ENCODE results near the gene TMEM132A. TPM values are rescaled to one million over a fixed set of nuclear protein-coding genes. Genes with fewer than 3 reads are reported as not detected.
"Not testable (repeated sequence)": the region's sequence is repeated elsewhere in the genome, so short reads cannot be mapped to it uniquely, and the experiment has no call there.

TMEM132A gene
- total RNA-seq, 1 experiment from 2014 or later, result 41.1 TPM

- DNase-seq (ENCODE audit: low read depth), result peak; percentile 37
Observed at GRCh38 chr11:60905551-60906113, 18.6 kb upstream of the TMEM132A start.

GRCh38 chr11:60906132-60906972 lies 17.9 kb upstream of the TMEM132A start, which contains the start of gene PRPF19:
Gene PRPF19 (minus strand): TSS chr11:60906585. CDS start chr11:60906382, 203 bp downstream.
- DNase-seq (ENCODE audit: low read depth), result peak; percentile 95

DNA sequence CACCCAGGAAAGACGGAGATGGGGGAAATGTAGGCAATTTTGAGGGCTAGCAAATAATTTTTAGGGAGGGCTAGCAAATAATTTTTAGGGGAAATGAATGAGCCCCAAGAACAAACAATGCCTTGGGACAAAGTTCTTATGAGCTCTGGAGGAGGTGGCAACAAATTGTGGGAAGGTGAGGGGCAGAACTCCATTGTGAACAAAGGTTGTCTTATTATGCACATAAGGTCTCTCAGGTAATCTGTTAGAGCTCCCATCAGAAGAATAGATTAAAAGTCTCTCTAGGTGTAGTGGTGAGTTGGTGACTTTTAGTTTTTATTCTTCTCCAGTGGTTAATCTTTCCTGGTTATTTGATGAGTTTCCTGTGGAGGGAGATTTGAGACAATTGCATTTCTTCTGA lies 15.5 kb upstream of the TMEM132A start:
- no peak for DNase-seq (ENCODE audit: low read depth)

GRCh38 chr11:60909680-60910280 lies 14.5 kb upstream of the TMEM132A start:
- DNase-seq (ENCODE audit: low read depth), result not testable (repeated sequence)

DNA sequence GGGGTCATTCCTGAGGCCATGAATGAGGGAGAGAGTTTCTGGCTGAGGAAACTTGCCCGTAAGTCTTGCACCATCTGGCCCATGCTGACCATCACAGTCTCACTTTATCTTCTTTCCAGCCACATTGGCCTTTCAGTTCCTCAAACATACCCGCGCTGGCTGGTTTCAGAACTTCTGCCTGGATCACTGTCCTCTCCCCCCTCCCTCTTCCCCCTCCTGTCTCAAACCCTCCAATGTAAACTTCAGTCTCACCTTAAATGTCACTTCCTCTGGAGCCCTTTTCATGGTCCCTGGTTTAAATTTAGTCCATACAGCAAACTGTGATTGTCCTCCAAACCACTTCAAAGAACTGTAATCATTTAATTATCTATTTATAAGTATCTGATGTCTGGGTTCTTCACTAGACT lies 14.0 kb upstream of the TMEM132A start:
- no peak for DNase-seq (ENCODE audit: low read depth)

DNA sequence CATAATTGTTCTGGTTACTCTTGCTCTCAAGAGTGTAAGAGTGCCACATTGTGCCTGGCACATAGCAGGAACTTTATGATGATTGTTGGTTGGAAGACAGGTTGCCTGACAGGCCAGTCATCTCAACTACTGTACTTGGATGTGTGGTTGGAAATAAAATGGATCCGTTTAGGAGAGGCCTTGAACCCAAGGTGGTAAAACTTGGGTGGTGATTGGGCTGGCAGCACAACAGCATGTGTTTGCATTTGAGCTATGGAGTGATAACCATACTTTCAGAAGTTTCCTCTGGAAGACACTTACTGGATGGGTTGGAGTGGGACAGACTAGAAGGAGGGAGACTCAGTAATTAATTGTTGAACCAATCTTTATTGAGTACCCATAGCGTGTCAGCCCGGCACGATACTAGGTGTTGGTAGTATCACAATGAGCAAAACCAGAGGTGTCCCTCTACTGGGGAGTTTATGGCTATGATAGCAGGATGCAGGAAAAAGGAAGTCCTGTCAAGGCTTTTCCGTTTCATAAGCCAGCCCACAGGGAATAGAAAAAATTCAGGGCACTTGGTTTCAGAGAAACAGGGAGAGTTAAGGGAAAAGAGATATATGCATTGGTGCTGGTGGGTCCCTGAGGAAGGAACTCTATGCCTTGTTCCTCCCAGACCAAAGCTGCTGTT lies 13.4 kb upstream of the TMEM132A start:
- no peak for DNase-seq (ENCODE audit: low read depth)

DNA sequence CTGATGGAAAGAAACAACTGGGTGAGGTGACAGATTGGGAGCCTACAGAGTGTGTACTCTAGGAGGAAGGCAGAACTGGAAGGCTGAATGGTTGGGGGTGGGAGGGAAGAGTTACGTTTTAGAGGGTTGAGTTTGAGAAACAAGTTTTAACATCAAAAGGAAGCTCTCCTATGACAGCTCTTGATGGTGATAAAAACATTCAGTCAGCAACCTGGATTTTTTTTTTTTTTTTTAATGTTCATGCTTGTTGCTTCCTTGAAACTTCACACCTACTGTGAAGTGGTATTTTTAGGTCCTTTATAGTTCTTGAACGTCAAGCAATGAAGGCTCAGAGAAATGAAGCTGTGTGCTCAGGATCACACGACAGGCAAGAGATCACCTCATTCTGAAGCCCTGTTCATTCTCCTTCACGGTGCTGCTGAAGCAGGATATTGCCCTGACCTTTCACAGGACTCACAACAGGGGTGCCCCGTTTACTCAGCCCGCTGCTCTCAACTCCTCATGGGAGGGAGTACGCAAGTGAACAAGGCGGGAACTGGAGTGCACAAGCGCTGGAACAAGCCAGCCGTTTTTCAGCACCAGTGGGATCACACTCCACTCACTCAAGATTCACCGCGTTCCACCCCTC lies 11.9 kb upstream of the TMEM132A start:
- DNase-seq (ENCODE audit: low read depth), result no peak

DNA sequence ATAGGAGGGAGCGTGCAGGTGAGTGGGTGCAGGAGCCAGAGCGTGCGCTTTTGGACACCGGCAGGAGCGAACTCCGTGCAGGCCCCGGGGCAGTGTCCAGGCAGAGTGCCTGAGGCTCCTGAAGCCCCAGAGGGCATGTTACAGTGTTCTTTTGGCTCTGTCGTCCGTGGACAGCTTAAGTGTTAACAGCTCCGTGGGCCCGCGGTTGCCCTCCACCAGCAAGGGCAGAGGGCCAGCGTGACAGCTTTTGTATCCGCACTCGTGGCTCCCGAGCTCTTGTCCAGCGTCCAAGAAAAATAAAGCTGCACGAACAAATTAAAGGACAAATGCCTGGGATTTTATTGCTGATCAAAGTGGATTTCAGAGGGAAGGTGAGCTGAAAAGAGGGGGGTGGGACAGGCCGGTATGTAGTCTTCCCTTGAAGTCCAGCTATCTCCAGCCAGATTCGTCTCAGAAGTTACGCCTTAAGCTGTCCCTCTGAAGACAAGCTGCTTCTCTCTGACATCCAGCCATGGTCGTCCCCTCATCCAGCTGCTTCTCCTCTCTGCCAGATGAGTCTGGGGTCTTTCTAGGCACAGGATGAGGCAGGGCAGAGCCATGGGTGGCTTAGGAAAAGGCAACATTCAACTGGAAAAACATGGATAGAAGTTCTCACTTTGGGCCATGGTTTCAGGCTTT lies 11.3 kb upstream of the TMEM132A start:
- DNase-seq (ENCODE audit: low read depth), result no peak

DNA sequence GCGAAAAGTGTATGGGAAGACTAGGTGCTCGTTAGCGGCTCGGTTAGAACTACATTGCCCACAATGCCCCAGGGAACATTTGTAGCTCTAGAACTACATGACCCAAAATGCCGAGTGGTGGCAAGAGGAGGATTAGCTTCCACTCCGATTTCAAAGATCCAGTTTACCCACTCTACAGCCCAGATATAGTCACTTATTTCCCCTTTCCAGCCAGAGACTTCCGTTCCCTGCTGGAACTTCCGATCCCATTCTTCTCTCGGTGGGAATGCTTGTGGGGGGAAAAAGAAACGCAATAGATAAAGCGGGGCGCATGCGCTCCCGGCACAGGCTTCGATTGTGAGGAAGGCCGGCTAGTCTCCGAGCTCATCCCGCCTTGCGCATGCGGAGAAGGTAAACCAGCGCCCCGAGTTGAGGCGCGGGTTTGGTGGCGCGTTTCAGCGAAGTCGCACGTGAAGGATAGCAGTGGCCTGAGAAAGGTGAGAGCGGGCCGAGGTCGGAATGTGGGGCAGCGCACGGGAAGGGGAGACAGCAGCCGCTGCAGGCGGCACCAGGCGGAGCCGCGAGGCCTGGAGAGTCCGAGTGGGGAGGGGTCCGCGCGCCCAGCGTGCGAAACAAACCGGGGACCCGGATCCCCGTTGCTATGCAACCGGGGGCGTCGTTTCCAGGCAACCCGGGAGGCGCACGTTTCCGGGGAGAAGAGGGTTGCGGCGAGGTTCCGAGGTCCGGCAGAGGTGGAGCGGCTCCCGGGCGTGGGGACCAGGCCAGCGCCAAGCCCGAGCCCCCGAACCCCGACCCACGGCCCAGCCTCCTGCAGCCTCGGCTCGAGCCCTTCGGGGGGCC lies 10.2 kb upstream of the TMEM132A start, which contains the start of gene TMEM109:
TSS of gene TMEM109 (plus strand) at position 366 of the 840 bp plus-strand sequence. CDS start 5,536 bp downstream, outside the sequence.
- DNase-seq (ENCODE audit: low read depth), result peak; percentile 90

GRCh38 chr11:60914633-60915247 lies 9.5 kb upstream of the TMEM132A start:
- DNase-seq (ENCODE audit: low read depth), result peak; percentile 80

GRCh38 chr11:60915248-60915914 lies 8.9 kb upstream of the TMEM132A start:
- DNase-seq (ENCODE audit: low read depth), result peak; percentile 72

GRCh38 chr11:60916669-60917206 lies 7.5 kb upstream of the TMEM132A start:
- no peak for DNase-seq (ENCODE audit: low read depth)

- DNase-seq (ENCODE audit: low read depth), result no peak
Observed at GRCh38 chr11:60917267-60917666, 7.0 kb upstream of the TMEM132A start.

DNA sequence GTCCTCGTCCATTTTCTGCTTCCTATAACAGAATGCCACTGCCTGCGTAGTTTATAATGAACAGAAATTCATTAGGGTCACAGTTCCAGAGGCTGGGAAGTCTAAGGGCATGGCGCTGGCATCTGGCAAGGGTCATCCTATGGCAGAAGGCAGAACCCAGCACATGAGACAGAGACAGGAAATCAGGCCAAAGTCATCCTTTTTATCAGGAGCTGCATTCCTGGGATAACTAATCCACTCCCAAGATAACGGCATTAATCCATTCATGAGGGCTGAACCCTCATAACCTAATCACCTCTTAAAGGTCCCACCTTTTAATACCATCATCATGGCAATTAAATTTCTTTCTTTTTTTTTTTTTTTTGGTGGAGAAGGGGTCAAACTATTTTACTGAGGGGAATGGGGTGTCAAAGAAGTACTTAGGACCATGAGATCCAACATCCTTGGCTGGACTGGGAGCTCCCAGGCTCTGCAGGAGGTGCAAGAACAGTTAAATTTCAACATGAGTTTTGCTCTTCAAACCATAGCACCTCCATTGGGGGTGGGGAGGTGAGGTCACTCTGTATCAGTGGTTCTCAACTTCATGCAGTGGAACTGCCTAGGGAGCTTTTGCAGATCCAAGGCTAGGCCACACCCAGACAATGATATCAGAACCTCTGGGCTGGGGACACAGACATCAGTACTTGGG lies 5.9 kb upstream of the TMEM132A start:
- no peak for DNase-seq (ENCODE audit: low read depth)

DNA sequence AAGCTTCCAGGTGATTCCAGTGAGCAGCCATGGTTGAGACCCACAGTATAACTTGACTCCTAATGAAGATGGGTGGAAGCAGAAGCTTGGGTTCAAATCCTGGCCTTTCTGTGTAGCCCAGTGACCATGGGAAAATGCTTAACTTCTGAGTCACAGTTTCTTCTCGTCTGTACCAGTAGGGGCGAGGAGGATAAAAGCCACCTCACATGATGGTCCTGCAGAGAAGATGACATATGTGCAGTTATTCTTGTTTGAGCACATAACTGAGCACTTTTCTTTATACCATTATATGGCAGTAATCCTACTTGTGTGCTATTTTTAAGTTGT lies 5.4 kb upstream of the TMEM132A start:
- peak; percentile 56 for DNase-seq (ENCODE audit: low read depth)

- no peak for DNase-seq (ENCODE audit: low read depth)
Observed at GRCh38 chr11:60919320-60919719, 4.9 kb upstream of the TMEM132A start.

DNA sequence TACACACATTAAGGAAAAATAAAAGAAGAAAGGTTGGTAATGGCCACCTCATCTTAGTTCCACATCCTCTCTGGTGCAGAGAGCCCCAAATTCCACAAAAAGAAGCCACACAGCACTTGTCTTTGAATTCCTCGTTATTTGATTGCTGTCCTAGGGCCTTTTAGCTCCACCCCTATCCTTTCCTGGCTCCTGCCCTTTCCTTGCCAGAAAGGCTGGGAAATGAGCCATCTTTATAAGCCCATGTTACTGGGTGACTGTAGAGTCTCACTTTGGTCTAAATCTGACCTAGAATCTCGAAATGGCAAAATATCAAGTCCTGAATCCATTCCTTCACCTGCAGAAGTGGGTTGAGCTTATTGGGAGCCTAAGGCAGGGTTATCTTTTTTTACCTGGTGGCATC lies 4.3 kb upstream of the TMEM132A start:
- no peak for DNase-seq (ENCODE audit: low read depth)

- no peak for DNase-seq (ENCODE audit: low read depth)
Observed at GRCh38 chr11:60921259-60921658, 3.0 kb upstream of the TMEM132A start.

All from LHCN-M2 (cell line).